Measurements from ENCODE around the gene HSD17B1.

HSD17B1 gene

GRCh38 chr17:42522263-42522790, 30.4 kb upstream of the HSD17B1 start:
- ChIA-PET POLR2A (ENCODE audit: low non-redundant PET) (interaction anchor here (0.6 kb wide), 1 partner anchor 16 kb away, joined by 10 read pairs; no protein-coding TSS in a partner anchor), CTCF (no interaction called here)
- no peak for DNase-seq (ENCODE audit: low spot score)
- no peak for TF ChIP-seq CTCF (conservative IDR thresholded peaks at IDR 0.05; ENCODE audit: low read depth)
- peak overlapping the region; percentile 97 for H3K27ac ChIP-seq

DNA sequence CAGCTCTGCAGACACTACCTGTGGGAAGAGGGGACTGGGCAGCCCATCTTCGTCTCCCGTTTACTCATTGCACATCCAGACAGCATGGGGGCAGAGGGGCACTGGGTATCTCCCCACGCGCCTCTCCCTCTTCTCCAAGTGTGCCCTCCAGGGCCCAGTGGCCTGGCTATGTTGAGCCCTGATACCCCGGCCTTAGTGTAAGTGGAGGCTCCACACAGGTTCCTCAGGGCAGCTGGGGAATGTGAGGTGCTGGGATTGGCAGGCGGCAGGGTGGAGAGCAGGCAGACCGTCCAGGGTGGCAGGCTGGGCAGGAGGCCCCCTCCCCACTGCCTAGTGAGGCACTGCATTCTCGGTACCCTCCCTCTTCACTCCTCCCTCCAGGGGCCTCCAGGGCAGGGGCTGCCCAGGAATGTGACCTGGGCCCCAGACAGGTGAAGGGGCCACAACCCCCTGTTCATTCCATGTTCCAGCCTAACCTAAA, 29.9 kb upstream of the HSD17B1 start:
- no peak for TF ChIP-seq CTCF (conservative IDR thresholded peaks at IDR 0.05; ENCODE audit: low read depth)
- H3K27ac ChIP-seq = peak overlapping the region; percentile 97
- ChIA-PET CTCF (no interaction called here), POLR2A (ENCODE audit: low non-redundant PET) (interaction anchor here (0.6 kb wide), 1 partner anchor 15 kb away, joined by 10 read pairs; no protein-coding TSS in a partner anchor)
- DNase-seq (ENCODE audit: low spot score) = no peak

- POLR2A ChIA-PET (ENCODE audit: low non-redundant PET) = no interaction called here
- peak overlapping the region; percentile 93 for H3K27ac ChIP-seq
- CTCF ChIA-PET = interaction anchor here (0.5 kb wide), 1 partner anchor 829 kb away, joined by 3 read pairs; no protein-coding TSS in a partner anchor
- DNase-seq (ENCODE audit: low spot score) = peak; percentile 48
- TF ChIP-seq CTCF (conservative IDR thresholded peaks at IDR 0.05; ENCODE audit: low read depth) = no peak
These were observed 27.5 kb upstream of the HSD17B1 start for GRCh38 chr17:42525221-42525620.

DNA sequence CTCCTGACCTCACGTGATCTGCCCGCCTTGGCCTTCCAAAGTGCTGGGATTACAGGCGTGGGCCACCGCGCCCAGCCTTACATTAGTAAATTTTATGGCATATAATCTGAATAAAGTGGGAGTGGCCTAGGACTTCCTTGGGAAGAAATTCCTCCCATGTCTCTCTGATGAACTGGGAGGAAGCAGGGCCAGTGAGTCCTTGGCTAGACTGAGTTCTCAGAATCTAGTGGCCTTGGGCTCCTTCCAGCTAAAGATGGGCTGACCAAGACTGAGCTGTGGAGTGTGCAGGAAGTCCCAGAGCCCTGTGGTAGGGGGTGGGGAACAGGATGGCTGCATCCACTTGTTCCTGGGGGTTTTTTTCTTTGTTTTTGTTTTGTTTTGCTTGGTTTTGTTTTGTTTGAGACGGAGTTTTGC, 26.7 kb upstream of the HSD17B1 start:
- H3K27ac ChIP-seq = peak overlapping the region; percentile 93
- ChIA-PET CTCF (no interaction called here), POLR2A (ENCODE audit: low non-redundant PET) (no interaction called here)
- no peak for TF ChIP-seq CTCF (conservative IDR thresholded peaks at IDR 0.05; ENCODE audit: low read depth)
- DNase-seq (ENCODE audit: low spot score) = no peak

DNA sequence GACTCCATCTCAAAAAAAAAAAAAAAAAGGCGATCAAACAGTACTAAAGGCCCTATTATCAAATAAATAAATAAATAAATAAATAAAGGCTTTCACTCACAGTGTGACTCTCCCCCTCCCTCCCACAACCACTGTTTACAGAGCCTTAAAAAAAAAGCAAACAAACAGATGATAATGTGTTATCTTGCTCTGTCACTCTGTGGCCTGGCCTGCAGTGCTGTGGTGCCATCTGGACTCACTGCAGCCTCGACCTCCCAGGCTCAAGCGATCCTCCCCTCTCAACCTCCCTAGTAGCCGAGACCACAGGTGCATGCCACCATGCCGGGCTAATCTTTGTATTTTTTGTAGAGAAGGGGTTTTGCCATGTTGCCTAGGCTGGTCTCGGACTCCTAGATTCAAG, 24.8 kb upstream of the HSD17B1 start:
- TF ChIP-seq CTCF (conservative IDR thresholded peaks at IDR 0.05; ENCODE audit: low read depth) = no peak
- ChIA-PET POLR2A (ENCODE audit: low non-redundant PET) (no interaction called here), CTCF (interaction anchor here (0.5 to 1.4 kb wide), 13 partner anchors 10 to 685 kb away, joined by 3 to 14 read pairs (median 3); partner anchors contain the start of gene CAVIN1)
- H3K27ac ChIP-seq = peak overlapping the region; percentile 93
- DNase-seq (ENCODE audit: low spot score) = no peak

DNA sequence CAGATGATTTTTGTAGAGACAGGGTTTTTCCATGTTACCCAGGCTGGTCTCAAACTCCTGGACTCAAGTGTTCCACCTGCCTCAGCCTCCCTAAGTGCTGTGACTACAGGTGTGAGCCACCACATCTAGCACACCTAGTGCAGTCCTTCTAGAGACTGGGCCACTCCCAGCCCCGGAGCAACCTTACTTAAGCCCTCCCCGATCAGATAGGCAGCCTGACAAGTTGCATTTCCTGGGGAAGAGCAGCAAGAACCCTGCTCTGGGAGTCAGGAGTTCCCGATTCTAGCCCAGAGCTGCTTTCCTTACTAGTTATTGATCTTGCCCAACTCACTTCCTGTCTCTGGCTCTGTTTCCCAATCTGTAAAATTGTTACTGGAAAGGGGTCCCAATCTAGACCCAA, 23.7 kb upstream of the HSD17B1 start:
- TF ChIP-seq CTCF (conservative IDR thresholded peaks at IDR 0.05; ENCODE audit: low read depth) = no peak
- POLR2A ChIA-PET (ENCODE audit: low non-redundant PET) = interaction anchor here (0.7 to 1.2 kb wide), 2 partner anchors 8 to 877 kb away, joined by 3 to 6 read pairs; no protein-coding TSS in a partner anchor
- CTCF ChIA-PET = interaction anchor here (1.0 kb wide), 1 partner anchor 79 kb away, joined by 3 read pairs; no protein-coding TSS in a partner anchor
- H3K27ac ChIP-seq = peak overlapping the region; percentile 93
- no peak for DNase-seq (ENCODE audit: low spot score)

Data from RWPE1 (cell line).